ENCODE results near the gene RUVBL1.

The RUVBL1 gene

DNA sequence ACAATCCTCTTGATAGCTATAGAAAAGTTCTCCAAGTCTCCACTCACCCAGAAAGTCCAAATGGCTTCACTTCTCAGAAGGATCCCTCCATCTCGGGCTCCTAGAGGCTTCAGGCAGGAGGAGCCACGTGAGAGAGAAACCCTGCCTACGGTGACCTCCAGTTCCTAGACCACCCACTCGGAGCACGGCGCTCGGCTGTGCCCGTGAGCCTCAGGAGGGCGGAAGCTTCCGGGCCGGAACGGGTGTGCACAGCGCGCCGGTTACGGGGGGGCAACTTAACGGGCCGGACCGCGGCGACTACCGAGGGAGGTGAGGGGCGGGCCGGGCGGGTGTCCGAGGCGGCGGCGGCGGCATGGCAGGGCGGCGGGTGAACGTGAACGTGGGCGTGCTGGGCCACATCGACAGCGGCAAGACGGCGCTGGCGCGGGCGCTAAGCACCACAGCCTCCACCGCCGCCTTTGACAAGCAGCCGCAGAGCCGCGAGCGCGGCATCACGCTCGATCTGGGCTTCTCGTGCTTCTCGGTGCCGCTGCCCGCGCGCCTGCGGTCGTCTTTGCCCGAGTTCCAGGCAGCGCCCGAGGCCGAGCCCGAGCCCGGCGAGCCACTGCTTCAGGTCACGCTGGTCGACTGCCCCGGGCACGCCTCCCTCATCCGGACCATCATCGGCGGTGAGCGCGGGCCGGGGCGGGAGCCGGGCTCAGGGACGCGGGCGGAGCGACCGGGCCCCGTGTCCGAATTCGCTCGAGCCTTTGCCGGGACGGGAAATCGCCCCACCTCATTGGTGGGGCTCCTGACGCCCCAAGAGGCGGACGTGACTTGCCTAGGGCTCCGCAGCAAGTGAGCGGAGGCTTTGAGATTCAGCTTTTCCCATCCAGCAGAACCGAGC lies 29.8 kb upstream of the RUVBL1 start, which contains the start of gene EEFSEC:
Gene EEFSEC (plus strand): TSS at position 326 of the 886 bp plus-strand sequence. CDS start 27 bp downstream, at position 353.
- peak within 1 kb of the TSS; percentile 75 for H3K4me3 ChIP-seq (ENCODE audit: low read depth, low read length)
- in situ Hi-C loops (cut with HindIII; ENCODE audit: low pct_ligation_motif_present, low sequenced_read_pairs), result loop anchor here (25.0 kb wide), 1 partner anchor 434 kb away; no protein-coding TSS in a partner anchor
- TF ChIP-seq, protein P1, sequence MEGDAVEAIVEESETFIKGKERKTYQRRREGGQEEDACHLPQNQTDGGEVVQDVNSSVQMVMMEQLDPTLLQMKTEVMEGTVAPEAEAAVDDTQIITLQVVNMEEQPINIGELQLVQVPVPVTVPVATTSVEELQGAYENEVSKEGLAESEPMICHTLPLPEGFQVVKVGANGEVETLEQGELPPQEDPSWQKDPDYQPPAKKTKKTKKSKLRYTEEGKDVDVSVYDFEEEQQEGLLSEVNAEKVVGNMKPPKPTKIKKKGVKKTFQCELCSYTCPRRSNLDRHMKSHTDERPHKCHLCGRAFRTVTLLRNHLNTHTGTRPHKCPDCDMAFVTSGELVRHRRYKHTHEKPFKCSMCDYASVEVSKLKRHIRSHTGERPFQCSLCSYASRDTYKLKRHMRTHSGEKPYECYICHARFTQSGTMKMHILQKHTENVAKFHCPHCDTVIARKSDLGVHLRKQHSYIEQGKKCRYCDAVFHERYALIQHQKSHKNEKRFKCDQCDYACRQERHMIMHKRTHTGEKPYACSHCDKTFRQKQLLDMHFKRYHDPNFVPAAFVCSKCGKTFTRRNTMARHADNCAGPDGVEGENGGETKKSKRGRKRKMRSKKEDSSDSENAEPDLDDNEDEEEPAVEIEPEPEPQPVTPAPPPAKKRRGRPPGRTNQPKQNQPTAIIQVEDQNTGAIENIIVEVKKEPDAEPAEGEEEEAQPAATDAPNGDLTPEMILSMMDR (IDR thresholded peaks at IDR 0.05; ENCODE audit: low read depth, low read length, missing control alignments), result no peak

DNA sequence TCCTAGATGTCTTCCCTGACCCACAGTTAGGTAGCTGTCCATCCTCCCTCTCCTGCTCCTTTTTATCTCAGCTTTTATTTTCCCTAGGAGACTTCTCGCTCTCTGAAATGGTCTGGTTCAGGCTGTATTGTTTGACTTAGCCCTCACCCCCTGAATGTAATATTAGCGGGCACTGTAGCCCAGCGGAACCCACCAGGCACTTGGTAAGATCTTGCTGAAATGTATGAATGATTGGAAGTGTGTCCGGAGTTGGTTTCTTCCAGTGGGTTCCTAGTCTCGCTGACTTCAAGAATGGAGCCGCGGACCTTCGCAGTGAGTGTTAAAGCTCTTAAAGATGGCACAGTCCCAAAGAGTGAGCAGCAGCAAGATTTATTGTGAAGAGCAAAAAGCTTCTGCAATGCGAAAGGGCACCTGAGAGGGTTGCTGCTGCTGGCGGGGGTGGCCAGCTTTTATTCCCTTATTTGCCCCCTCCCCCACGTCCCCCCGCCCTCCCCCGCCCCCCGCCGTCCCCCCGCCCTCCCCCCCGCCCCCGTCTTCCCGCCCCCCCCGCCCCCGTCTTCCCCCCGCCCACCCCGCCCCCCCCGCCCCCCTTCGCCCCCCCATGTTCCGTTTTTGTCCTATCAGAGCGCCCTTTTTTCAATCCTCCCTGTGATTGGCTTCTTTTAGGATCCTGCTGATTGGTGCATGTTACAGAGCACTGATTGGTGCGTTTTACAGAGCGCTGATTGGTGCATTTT lies 29.0 kb upstream of the RUVBL1 start:
- Histone ChIP-seq H3K27ac (no peak overlapping the region), H3K27me3 (replicated peaks) (no peaks in the 10 kb centered on the region), H3K36me3 (replicated peaks) (no peaks in the 10 kb centered on the region), H3K4me3 (ENCODE audit: low read depth, low read length) (peak overlapping the region; percentile 75)
- in situ Hi-C loops (cut with HindIII; ENCODE audit: low pct_ligation_motif_present, low sequenced_read_pairs), result loop anchor here (25.0 kb wide), 1 partner anchor 435 kb away; no protein-coding TSS in a partner anchor
- TF ChIP-seq, protein P1 (IDR thresholded peaks at IDR 0.05; ENCODE audit: low read depth, low read length, missing control alignments), result no peak
- peak; percentile 69 for DNase-seq

More for the DNA sequence above, 29.8 kb upstream of the RUVBL1 start, which contains the start of gene EEFSEC:
- Histone ChIP-seq H3K27ac (peak within 1 kb of the TSS; percentile 36), H3K27me3 (replicated peaks) (no peaks in the 10 kb centered on the region), H3K36me3 (replicated peaks) (no peaks in the 10 kb centered on the region)
- peak; percentile 54 for DNase-seq

DNA sequence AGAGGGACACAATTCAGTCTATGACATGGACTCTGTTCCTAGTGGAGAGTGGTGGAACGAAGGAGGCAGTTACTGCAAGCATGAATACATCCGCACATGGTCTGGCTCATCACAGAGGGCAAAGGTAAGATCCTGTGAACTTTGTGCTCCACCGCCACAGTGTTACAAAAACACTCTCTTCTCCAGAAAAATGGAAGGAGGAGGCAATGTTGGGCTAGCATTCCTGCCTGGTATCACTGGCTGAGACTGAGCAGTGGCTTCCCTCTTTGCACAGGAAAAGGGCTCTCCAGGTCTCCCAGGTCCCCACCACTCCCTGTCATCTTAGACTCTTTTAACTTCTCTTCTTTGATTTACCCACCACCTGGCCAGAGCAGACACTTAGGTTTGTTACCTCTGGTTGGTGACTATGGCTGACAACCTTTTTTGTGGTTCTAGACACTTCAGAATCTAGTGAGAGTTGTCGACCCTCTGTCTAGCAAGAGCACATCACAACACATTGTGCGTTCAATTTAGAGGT lies 28.2 kb upstream of the RUVBL1 start:
- TF ChIP-seq, protein P1 (IDR thresholded peaks at IDR 0.05; ENCODE audit: low read depth, low read length, missing control alignments), result no peak

DNA sequence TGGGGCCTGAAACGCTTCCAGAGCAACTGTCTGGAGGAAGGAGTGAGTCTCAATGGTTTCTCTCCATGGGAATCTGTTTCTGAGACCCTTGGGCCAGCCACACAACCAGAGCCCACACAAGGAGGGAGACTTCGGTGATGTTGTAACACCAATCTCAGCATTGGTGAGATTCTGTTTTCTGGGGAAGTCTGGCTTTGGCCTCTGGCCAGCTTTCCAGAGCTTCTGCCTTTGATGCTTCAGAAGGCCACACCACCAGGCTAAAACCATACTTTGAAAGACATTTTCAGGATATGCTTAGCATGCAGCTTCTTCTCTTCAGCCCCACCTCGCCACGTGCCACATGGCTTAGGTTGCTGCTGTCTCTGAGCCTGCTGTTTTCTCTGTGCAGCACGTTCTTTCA lies 26.0 kb upstream of the RUVBL1 start:
- H3K27me3 ChIP-seq (replicated peaks), result no peaks in the 10 kb centered on the region
- no peak for DNase-seq
- in situ Hi-C loops (cut with HindIII; ENCODE audit: low pct_ligation_motif_present, low sequenced_read_pairs), result loop anchor here (25.0 kb wide), 1 partner anchor 438 kb away; no protein-coding TSS in a partner anchor
- no peak overlapping the region for H3K27ac ChIP-seq
- TF ChIP-seq, protein P1 (IDR thresholded peaks at IDR 0.05; ENCODE audit: low read depth, low read length, missing control alignments), result no peak
- H3K36me3 ChIP-seq (replicated peaks), result no peaks in the 10 kb centered on the region
- H3K4me3 ChIP-seq (ENCODE audit: low read depth, low read length), result no peak overlapping the region

More for the DNA sequence above, 28.2 kb upstream of the RUVBL1 start:
- Histone ChIP-seq H3K36me3 (replicated peaks) (no peaks in the 10 kb centered on the region), H3K4me3 (ENCODE audit: low read depth, low read length) (no peak overlapping the region), H3K27ac (no peak overlapping the region), H3K27me3 (replicated peaks) (no peaks in the 10 kb centered on the region)
- DNase-seq, result no peak
- in situ Hi-C loops (cut with HindIII; ENCODE audit: low pct_ligation_motif_present, low sequenced_read_pairs), result loop anchor here (25.0 kb wide), 1 partner anchor 435 kb away; no protein-coding TSS in a partner anchor

DNA sequence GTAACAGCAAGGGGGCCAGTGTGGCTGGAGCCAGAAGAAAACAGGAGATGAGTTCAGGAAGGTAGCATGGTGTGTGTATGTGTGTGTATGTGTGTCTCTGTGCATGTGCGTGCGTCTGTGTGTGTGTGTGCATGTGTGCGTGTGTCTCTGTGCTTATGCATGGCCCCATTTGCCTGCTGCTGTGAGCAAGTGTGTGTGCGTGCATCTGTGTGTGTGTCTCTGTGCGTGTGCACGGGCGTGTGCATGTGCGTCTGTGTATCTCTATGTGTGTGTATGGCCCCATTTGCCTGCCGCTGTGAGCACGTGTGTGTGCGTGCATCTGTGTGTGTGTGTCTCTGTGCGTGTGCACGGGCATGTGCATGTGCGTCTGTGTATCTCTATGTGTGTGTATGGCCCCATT lies 22.6 kb upstream of the RUVBL1 start:
- Histone ChIP-seq H3K27ac (no peak overlapping the region), H3K36me3 (replicated peaks) (no peaks in the 10 kb centered on the region), H3K27me3 (replicated peaks) (no peaks in the 10 kb centered on the region), H3K4me3 (ENCODE audit: low read depth, low read length) (no peak overlapping the region)
- TF ChIP-seq, protein P1 (IDR thresholded peaks at IDR 0.05; ENCODE audit: low read depth, low read length, missing control alignments), result no peak
- in situ Hi-C loops (cut with HindIII; ENCODE audit: low pct_ligation_motif_present, low sequenced_read_pairs), result no loop called here
- DNase-seq, result no peak
